Body of pancreas (tissue), 4 donors: Measurements from ENCODE around the gene KCNMB1. TPM values are rescaled to one million over a fixed set of nuclear protein-coding genes. Genes with fewer than 3 reads are reported as not detected.

Experiments
- ATAC-seq: fragments of 150-250 bp; one replicate; pipeline ENCODE4 v1.9.1; 2016
- DNase-seq, 4 donors: peaks; one replicate each; pipeline ENCODE4 v3.0.0-alpha.2; 2019
- H3K27ac ChIP-seq, 4 donors: fragments of 200-600 bp; sonication (generic); 1 replicate in 3 of 4; 2 replicates in 1 of 4; pipeline versions ENCODE4 v1.5.1 to v1.6.1; 2016 to 2019; ENCODE audit warnings: mild to moderate bottlenecking in 1 of 4, mixed read lengths in 1 of 4, moderate library complexity in 1 of 4
- H3K27me3 ChIP-seq, 2 donors: fragments of 200-600 bp; sonication (generic); one replicate each; pipeline ENCODE4 v1.6.0; 2016; ENCODE audit warnings: mild to moderate bottlenecking in 1 of 2
- H3K36me3 ChIP-seq, 2 donors: fragments of 200-600 bp; sonication (generic); replicated peaks in 1 of 2; 2 replicates each; pipeline ENCODE4 v1.5.1; 2016; ENCODE audit warnings: low read depth in 2 of 2; ENCODE audit not compliant: insufficient read depth in 1 of 2
- H3K4me1 ChIP-seq: fragments of 200-600 bp; sonication (generic); one replicate; pipeline ENCODE4 v1.6.0; 2016
- H3K4me3 ChIP-seq, 2 donors: fragments of 200-600 bp; sonication (generic); 1 replicate in 1 of 2; 2 replicates in 1 of 2; pipeline ENCODE4 v1.5.1; 2016 to 2019
- H3K9me3 ChIP-seq, 3 donors: fragments of 200-600 bp; sonication (generic); 1 replicate in 2 of 3; 2 replicates in 1 of 3; pipeline ENCODE4 v1.5.1; 2016
- POLR2A ChIP-seq, 3 donors: fragments of 450-650 bp; IDR thresholded peaks; one replicate each; pipeline ENCODE4 v1.6.1; 2016; ENCODE audit warnings: antibody characterized with exemption in 3 of 3, mild to moderate bottlenecking in 2 of 3
- WGBS, 2 donors: methylation state at CpG; one replicate each; pipeline ENCODE4 v1.1.5; 2017; 5-methylcytosine and 5-hydroxymethylcytosine counted together
- intact Hi-C: fragments of 100-400 bp; cut with DNase I; formaldehyde crosslinking; loops from one replicate; pipeline ENCODE4 v1.15.1; 2023
- total RNA-seq, 2 donors: library from RNA; depleted of rRNA; stranded (reverse); fragments of >200 nt; gene quantifications; one replicate each; pipeline ENCODE4 v1.1.0, GENCODE V29; 2016
- TF ChIP-seq, protein P1 (sequence below), 7 experiments: fragments of 450-650 bp in 4 of 7; fragments of 200-600 bp in 3 of 7; sonication (generic) in 3 of 7; IDR thresholded peaks; one replicate each; pipeline ENCODE4 v1.5.1; 2016 to 2019; ENCODE audit warnings: antibody characterized with exemption in 7 of 7

The KCNMB1 gene
- total RNA-seq, 2 donors from 2014 or later: 0.99 TPM; not detected in 1

DNA sequence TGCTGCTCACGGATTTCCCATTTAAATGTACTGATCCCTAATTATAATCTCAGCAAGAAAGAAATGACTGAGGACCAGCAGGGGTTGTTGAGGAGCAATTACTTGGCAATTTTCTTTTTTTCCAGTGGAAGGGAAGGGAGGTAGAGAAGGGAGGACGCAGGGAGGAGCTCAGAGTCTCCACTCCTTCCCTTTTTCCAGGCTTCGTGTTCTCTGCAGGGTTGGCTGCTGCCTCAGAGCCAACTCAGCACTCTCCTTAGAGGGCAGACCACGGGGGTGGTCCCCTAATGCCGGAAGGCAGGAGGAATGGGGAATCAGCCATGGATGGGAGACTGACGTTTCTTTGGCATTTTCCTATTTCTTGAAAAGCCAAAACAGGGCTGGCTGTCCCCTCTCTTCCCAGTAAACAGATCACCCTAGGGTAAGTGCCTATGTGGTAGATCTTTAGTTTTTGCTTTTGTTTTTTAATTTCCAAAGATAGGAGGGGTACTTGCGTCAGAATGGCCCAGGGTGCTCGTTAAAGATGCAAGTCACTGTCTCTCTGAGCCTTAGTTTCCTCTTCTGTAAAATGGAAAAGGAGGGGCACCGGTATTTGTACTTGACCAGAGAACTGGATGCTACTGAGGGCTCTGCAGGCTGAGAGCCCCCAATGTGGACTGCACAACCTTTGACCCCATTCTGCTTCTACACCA, 52.0 kb downstream of the KCNMB1 start:
- H3K27me3 ChIP-seq: no peaks in the 10 kb centered on the region
- no peaks in the 10 kb centered on the region for H3K4me1 ChIP-seq
- TF ChIP-seq, protein P1, sequence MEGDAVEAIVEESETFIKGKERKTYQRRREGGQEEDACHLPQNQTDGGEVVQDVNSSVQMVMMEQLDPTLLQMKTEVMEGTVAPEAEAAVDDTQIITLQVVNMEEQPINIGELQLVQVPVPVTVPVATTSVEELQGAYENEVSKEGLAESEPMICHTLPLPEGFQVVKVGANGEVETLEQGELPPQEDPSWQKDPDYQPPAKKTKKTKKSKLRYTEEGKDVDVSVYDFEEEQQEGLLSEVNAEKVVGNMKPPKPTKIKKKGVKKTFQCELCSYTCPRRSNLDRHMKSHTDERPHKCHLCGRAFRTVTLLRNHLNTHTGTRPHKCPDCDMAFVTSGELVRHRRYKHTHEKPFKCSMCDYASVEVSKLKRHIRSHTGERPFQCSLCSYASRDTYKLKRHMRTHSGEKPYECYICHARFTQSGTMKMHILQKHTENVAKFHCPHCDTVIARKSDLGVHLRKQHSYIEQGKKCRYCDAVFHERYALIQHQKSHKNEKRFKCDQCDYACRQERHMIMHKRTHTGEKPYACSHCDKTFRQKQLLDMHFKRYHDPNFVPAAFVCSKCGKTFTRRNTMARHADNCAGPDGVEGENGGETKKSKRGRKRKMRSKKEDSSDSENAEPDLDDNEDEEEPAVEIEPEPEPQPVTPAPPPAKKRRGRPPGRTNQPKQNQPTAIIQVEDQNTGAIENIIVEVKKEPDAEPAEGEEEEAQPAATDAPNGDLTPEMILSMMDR (IDR thresholded peaks at IDR 0.05): no peak
- TF ChIP-seq POLR2A (IDR thresholded peaks at IDR 0.05): no peak
- 37 to 45% methylated on average over 9 of the region's 9 CpGs for WGBS, 2 donors
- H3K9me3 ChIP-seq: no peaks in the 10 kb centered on the region
- ATAC-seq (no peak), DNase-seq (no peak)
- intact Hi-C loops: no loop called here
- H3K27ac ChIP-seq: no peak overlapping the region
- no peak overlapping the region for H3K4me3 ChIP-seq
- H3K36me3 ChIP-seq: no peaks in the 10 kb centered on the region

DNA sequence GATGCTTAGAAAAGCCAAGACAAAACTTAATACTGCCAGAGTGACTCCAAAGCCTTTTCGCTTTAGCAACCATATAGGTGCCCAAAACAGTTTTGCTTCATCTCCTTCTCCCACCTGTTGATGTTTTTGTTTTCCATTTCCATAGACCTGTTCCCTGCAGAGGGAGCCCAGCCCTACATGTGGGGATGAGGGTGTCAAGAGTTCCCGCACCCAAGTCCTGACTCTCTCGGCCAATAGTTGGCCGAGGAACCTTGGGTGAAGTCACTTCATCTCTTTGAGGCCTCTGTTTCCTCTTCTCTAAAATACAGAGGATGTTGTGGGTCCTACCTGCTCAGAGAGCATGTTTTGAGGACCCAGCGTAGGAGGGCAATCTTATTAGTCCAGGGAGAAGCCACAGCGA, 53.1 kb downstream of the KCNMB1 start:
- intact Hi-C loops: no loop called here
- no peaks in the 10 kb centered on the region for H3K27me3 ChIP-seq
- H3K4me1 ChIP-seq: no peaks in the 10 kb centered on the region
- H3K9me3 ChIP-seq: no peaks in the 10 kb centered on the region
- H3K27ac ChIP-seq: no peak overlapping the region
- TF ChIP-seq, protein P1 (IDR thresholded peaks at IDR 0.05): no peak
- no peak for TF ChIP-seq POLR2A (IDR thresholded peaks at IDR 0.05)
- no peak for DNase-seq
- no peak overlapping the region for H3K4me3 ChIP-seq
- H3K36me3 ChIP-seq: no peaks in the 10 kb centered on the region
- WGBS, 2 donors: 74 to 80% methylated on average over 6 of the region's 6 CpGs
- no peak for ATAC-seq

DNA sequence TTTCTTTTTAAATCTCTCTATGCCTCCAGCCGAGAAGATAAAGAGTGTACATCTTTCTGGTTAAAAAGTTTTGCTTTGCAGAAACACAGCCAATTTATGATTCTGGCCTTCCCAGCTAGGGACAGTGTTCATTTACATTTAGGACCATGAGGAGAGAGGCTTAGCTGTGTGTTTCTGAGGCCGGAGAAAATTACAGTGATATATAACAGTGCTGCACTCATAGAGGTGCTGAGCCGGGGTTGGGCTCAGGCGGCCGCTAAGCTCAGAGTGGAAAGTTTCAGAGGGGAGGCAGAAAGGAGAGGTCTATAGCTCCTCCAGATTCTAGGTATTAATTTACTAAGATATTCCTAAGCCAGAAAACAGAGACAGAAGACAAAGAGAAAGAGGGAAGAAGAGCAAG, 54.5 kb downstream of the KCNMB1 start:
- no peak overlapping the region for H3K4me3 ChIP-seq
- 55 to 58% methylated on average over 5 of the region's 5 CpGs for WGBS, 2 donors
- no peaks in the 10 kb centered on the region for H3K27me3 ChIP-seq
- H3K36me3 ChIP-seq: no peaks in the 10 kb centered on the region
- no peaks in the 10 kb centered on the region for H3K4me1 ChIP-seq
- ATAC-seq: no peak
- no peak overlapping the region for H3K27ac ChIP-seq
- no peak for DNase-seq
- no peaks in the 10 kb centered on the region for H3K9me3 ChIP-seq
- TF ChIP-seq, protein P1 (IDR thresholded peaks at IDR 0.05): no peak
- no peak for TF ChIP-seq POLR2A (IDR thresholded peaks at IDR 0.05)
- intact Hi-C loops: no loop called here

DNA sequence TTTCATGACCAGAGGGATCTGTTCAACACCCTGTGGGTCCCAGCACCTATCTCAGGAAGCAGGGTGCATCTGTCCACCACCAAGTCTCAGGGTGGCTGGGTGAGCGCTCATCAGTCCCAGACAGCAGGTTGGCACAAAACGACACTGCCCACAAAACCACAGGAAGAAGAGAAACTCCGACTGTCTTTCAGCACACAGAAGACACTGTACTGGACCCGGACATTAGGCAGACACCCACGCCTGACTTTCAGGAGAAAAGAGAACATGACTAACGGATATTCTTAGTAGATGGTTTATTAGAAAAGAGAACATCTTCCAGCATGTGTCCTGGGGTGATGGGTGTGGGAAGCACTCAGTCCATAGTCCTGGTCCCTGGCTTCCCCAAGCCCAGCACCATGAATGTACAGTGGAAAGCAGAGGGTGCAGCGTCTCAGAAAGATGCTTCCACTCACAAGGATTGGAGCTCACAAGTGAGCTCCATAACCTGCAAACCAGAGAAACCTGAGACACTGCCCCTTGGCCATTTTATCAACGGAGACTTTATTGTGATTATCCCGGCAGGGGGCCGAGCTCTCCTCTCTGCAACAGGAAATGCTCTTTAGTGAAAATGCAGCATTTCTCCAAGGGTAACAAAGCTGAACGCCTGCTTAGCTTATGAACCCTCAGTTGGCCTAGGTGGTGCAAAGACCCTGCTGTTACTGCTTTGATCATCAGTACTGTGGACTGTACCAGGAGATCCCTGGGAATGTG, 55.8 kb downstream of the KCNMB1 start:
- peak in 2 of 4 donors; percentile 20 to 64 for DNase-seq
- H3K36me3 ChIP-seq: no peaks in the 10 kb centered on the region
- no peak overlapping the region for H3K4me3 ChIP-seq
- intact Hi-C loops: no loop called here
- TF ChIP-seq, protein P1 (IDR thresholded peaks at IDR 0.05): no peak
- TF ChIP-seq POLR2A (IDR thresholded peaks at IDR 0.05): peak in 2 of 3 donors; percentile 7 to 8
- ATAC-seq: no peak
- no peaks in the 10 kb centered on the region for H3K4me1 ChIP-seq
- H3K27me3 ChIP-seq: no peaks in the 10 kb centered on the region
- 34 to 50% methylated on average over 11 of the region's 11 CpGs for WGBS, 2 donors
- no peaks in the 10 kb centered on the region for H3K9me3 ChIP-seq
- H3K27ac ChIP-seq: peak overlapping the region in 2 of 4 donors; percentile 25 to 42
